ENCODE results near the gene DDX39A.
A peak's percentile ranks its signal among the peaks of the same experiment; 100 is the strongest.
"Not testable (repeated sequence)": the region's sequence is repeated elsewhere in the genome, so short reads cannot be mapped to it uniquely, and the experiment has no call there.

Gene DDX39A

GRCh38 chr19:14459703-14460102 lies 40.6 kb upstream of the DDX39A start:
- Mint-ChIP-seq H3K4me3 (no peak overlapping the region), H3K36me3 (ENCODE audit: low read depth) (peaks cover 35% of the 10 kb centered on the region), H3K27me3 (ENCODE audit: low read depth, poor library complexity) (peaks cover 2% of the 10 kb centered on the region), H3K27ac (no peak overlapping the region), H3K4me1 (no peaks in the 10 kb centered on the region), H3K9me3 (no peaks in the 10 kb centered on the region)
- no peak for TF ChIP-seq CTCF (IDR thresholded peaks at IDR 0.05)
- DNase-seq: no peak

- not testable (repeated sequence) for H3K4me1 Mint-ChIP-seq, H3K4me3 Mint-ChIP-seq
Measured at GRCh38 chr19:14452303-14452702, 33.2 kb upstream of the DDX39A start.

GRCh38 chr19:14450876-14451275 lies 31.7 kb upstream of the DDX39A start:
- no peak for DNase-seq
- peaks cover 59% of the 10 kb centered on the region for H3K36me3 Mint-ChIP-seq (ENCODE audit: low read depth)
- no peak overlapping the region for H3K27ac Mint-ChIP-seq
- H3K9me3 Mint-ChIP-seq: no peaks in the 10 kb centered on the region
- TF ChIP-seq CTCF (IDR thresholded peaks at IDR 0.05): no peak
- no peak overlapping the region for H3K4me3 Mint-ChIP-seq
- no peaks in the 10 kb centered on the region for H3K4me1 Mint-ChIP-seq
- H3K27me3 Mint-ChIP-seq (ENCODE audit: low read depth, poor library complexity): no peaks in the 10 kb centered on the region

More at GRCh38 chr19:14452303-14452702, 33.2 kb upstream of the DDX39A start:
- not testable (repeated sequence) for DNase-seq; H3K27me3 Mint-ChIP-seq (ENCODE audit: low read depth, poor library complexity); H3K27ac Mint-ChIP-seq; H3K9me3 Mint-ChIP-seq
- H3K36me3 Mint-ChIP-seq (ENCODE audit: low read depth): peaks cover 49% of the 10 kb centered on the region

GRCh38 chr19:14450168-14450874 lies 31.2 kb upstream of the DDX39A start:
- no peak overlapping the region for H3K4me3 Mint-ChIP-seq
- peak; percentile 77 for DNase-seq
- no peak for TF ChIP-seq CTCF (IDR thresholded peaks at IDR 0.05)
- no peaks in the 10 kb centered on the region for H3K9me3 Mint-ChIP-seq
- no peaks in the 10 kb centered on the region for H3K27me3 Mint-ChIP-seq (ENCODE audit: low read depth, poor library complexity)
- peaks cover 59% of the 10 kb centered on the region for H3K36me3 Mint-ChIP-seq (ENCODE audit: low read depth)
- no peaks in the 10 kb centered on the region for H3K4me1 Mint-ChIP-seq
- H3K27ac Mint-ChIP-seq: peak overlapping the region; percentile 38

GRCh38 chr19:14449321-14449720 lies 30.2 kb upstream of the DDX39A start:
- peaks cover 56% of the 10 kb centered on the region for H3K36me3 Mint-ChIP-seq (ENCODE audit: low read depth)
- no peak overlapping the region for H3K27ac Mint-ChIP-seq
- no peak overlapping the region for H3K4me3 Mint-ChIP-seq
- H3K4me1 Mint-ChIP-seq: no peaks in the 10 kb centered on the region
- no peak for TF ChIP-seq CTCF (IDR thresholded peaks at IDR 0.05)
- no peaks in the 10 kb centered on the region for H3K27me3 Mint-ChIP-seq (ENCODE audit: low read depth, poor library complexity)
- H3K9me3 Mint-ChIP-seq: no peaks in the 10 kb centered on the region
- DNase-seq: no peak

GRCh38 chr19:14446336-14447036 lies 27.3 kb upstream of the DDX39A start:
- H3K4me1 Mint-ChIP-seq: peaks cover 3% of the 10 kb centered on the region
- no peaks in the 10 kb centered on the region for H3K9me3 Mint-ChIP-seq
- peak overlapping the region; percentile 66 for H3K27ac Mint-ChIP-seq
- no peaks in the 10 kb centered on the region for H3K27me3 Mint-ChIP-seq (ENCODE audit: low read depth, poor library complexity)
- DNase-seq: no peak
- peaks cover 68% of the 10 kb centered on the region for H3K36me3 Mint-ChIP-seq (ENCODE audit: low read depth)
- TF ChIP-seq CTCF (IDR thresholded peaks at IDR 0.05): no peak
- H3K4me3 Mint-ChIP-seq: no peak overlapping the region

Measured in nephron progenitor cell (in vitro differentiated cells).